ENCODE measurements around the gene LSS.

- no peak for TF ChIP-seq CTCF (optimal IDR thresholded peaks at IDR 0.05 in 1 of 3, IDR thresholded peaks at IDR 0.05 in 1 of 3, conservative IDR thresholded peaks at IDR 0.05 in 1 of 3; ENCODE audit: extremely low read depth in 1 of 3, insufficient read depth in 2 of 3, low read length in 3 of 3)
- no peak for TF ChIP-seq EZH2 (IDR thresholded peaks at IDR 0.05; ENCODE audit: low read length)
These were observed 60.3 kb downstream of the LSS start for GRCh38 chr21:46168238-46168637.
